Left forelimb (tissue), 1 donor: ENCODE results near the gene MRPL33.

ENCODE experiments used
- DNase-seq: peaks from one replicate; pipeline ENCODE4 v3.0.0-alpha.2; 2018; ENCODE audit warnings: low spot score

Gene MRPL33

DNA sequence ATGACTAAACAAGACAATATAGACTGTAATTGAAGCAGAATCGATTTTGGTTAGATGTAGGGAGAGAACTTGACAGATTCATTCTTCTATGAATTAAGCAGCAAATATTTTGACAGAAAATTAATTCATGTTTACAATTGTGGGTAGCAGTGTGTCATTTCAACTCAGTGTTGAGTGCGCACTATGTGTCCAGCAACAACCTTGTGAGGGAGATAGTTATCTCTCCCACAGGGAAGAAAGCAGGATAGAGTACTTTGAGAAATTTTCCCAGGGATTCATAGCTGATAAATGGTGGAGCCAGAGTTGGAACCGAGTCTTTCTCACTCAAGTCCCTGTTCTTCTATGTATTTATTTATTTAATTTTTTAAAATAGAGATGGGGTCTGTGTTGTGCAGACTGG is 5.2 kb downstream of the MRPL33 start:
- DNase-seq = no peak

DNA sequence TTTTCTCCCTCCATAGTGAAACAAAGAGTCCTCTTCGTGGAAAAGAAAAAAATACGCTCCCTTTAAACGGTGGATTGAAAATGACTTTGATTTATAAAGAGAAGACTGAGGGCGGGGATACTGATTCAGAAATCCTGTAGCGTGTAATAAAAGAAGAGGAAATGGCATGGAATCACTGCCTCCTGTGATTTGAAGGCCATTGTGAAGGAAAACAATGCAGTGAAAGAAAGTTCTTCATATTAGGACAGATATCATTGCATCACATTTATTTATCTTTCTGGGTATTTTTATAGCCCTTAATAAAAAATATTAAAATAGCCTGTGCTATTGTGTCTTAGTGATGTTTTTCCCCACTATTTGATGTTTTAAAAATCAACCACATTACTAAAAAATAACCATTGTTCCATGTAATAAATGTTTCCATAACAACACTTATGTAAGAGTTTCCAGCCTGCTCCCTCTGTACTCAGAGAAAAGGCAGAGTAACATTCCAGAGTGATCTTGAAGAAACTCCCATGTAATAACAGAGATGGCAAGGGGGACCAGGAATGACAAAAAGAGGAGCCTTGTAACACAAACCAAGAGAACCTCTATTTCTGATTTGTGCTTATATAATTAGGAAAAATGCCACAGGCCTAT is 8.0 kb downstream of the MRPL33 start:
- DNase-seq = no peak

DNA sequence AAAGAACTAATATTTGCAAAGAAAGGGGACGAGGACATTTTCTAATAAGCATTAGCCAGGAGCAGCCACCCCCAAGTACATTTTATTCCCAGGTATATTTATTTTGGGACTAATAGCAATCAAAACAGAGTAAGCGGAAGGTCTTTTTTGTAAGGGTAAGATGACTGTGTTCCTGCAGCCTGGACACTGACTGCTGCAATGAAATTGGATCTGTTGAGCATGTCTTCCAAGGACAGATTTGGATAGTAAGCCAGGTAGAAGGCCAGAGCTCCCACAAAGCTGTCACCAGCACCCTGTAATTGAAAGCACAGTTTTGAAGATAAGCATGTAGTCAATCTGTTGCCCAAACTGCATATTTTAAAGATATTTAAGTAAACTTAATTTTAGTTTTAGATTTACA is 10.0 kb downstream of the MRPL33 start:
- no peak for DNase-seq

DNA sequence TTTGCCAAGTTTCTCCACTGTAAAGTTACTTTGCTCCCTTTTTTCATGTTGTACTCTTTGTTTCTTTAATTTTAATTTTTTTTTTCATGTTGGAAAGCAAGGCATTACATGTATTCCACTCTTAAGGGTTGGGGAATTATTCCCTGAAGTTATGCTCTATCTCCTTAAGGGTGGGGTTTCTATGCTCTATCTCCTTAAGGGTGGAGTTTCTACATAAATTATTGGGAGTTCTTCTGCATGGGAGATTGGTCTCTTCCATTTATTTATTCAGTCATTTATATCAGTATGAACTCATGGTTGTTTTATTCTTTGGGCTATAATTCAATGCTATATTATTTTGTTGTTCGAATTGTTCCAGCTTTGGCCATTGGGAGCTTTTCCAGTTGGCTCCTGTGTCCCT is 11.2 kb downstream of the MRPL33 start:
- DNase-seq = no peak

GRCh38 chr2:27790796-27791195 is 19.3 kb downstream of the MRPL33 start:
- no peak for DNase-seq

DNA sequence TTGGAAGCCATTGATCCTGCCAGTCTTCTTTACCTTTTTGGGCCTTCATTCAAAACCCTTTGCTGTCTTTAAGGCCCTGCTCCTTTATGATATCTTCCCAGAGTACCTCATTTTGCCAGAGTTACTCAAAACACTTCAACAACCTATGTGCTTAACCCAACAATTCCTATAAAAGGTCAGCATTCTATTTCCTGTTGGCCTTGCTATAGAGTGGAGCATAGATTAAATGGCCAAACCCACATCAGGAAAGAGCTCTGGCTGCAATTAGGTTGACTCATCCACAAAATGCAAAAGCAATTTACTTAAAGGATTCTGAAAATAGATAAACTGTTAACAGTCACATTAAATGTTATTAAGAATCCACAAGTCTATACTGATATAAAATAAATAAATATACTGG is 21.2 kb downstream of the MRPL33 start:
- DNase-seq = no peak

- no peak for DNase-seq
These were observed 23.7 kb downstream of the MRPL33 start for GRCh38 chr2:27795093-27795834.

DNA sequence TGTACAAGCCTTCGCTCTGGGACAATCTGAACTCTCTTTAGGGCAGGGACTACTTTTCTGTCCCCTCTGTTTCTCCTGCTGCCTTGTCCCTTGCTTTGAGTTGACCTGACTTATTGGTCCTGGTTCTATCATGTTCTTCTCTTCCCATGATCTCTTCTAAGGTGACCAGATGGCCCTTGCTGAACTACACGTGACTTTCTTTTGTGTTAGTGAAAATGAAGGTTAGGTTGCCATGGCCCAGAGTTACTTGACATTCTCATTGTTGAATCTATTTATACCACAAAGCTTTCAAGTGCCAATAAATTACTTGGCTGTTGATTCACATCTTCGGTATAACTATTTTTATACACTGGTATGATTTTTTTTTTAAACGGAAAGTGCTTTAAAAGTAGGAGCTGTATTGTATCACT is 24.4 kb downstream of the MRPL33 start:
- no peak for DNase-seq

DNA sequence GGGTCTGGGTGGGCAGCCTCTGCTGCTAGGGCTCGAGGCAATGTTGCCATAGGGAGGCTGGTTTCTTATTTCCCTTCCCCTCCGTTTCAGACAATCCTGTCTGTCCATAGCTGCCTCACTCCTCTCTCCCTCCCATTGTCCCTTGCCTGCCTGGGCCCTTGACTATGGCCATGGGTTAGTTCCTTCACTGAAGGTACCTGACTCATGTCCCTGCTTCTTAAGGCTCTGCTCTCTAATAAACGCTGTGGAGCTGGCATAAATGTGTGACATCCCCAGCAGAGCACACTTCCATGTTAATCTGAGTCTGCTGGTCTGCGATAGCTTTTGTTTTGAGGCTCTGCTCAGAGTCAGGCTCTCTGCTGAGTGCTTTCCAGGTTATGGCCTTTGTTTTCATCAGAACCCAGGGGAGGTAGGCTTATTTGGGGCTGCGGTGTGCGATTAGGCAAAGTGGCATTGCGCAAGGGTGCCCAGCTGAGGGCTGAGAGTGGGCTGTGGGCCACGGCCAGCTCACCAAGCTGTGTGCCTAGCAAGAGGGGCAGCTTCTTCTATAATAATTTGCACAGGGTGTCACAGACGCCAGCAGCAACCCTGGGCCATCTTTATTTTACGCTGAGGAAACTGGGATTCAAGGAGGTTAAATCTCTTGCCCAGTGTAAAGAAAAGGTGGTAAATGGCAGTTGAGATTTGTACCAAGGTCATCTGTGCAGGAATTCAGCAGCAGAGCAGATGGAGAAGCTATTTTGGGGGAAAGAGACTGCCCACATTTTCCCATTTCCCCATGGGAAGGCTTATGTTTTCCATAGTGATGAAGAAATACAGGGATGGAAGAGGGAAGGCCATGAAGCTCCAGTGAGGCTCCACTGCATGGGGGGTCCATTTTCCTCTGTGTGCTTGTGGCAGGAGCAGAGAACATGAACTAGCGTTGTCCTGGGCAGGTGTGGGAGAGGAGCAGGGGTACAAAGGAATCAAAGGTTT is 25.6 kb downstream of the MRPL33 start:
- no peak for DNase-seq

DNA sequence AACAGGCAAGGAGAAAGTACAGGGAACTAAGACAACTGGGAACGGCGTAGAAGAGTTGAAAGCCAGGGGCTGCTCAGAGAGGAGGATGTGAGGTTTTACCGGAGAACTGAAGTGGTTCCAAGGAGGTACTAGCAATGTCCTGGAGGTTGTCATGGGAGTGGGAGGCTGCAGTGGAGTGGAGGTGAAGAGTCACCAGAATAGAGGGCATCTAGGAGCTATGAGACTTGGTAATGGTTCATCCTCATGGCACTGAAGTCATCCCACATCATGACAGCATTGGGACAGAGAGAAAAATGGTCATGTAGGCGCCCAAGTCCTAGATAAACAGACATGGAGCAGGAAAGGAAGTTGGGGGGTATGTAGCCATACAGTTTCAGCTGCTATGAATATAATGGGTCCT is 26.3 kb downstream of the MRPL33 start:
- DNase-seq = no peak

- no peak for DNase-seq
These were observed 27.0 kb downstream of the MRPL33 start for GRCh38 chr2:27798486-27798885.

DNA sequence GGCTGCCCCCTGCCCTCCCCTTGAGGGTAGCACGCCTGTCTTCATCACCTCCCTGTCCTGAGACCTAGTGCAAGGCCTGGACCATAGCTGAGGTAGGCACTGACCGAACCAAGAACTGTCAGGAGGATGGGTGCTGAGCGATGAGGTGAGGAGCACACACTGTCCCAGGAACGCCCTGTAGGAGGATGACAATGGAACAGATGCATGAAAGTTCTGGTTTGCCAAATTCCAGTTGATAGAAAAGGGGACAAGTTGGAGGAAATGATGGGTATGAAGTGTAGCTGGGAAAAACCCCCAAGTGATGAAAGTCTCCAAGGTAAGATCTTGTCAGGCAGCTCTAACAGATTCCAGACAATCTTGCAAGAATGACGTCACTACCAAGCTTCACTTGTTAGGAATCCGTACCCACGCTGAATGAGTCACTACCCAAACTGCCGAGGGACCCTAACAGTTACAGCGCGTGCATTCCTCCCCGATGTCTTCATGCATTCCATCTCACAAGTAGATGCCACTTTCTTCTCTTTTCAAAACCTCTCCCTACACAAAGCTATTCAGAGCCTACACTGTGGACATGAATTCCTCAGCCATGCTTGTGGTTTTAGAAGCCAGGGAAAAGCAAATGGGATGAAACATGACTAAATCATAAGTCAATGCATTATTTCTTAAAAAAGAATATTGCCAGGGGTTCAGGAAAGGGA is 27.6 kb downstream of the MRPL33 start:
- no peak for DNase-seq

GRCh38 chr2:27799646-27800010 is 28.1 kb downstream of the MRPL33 start:
- DNase-seq = no peak

DNA sequence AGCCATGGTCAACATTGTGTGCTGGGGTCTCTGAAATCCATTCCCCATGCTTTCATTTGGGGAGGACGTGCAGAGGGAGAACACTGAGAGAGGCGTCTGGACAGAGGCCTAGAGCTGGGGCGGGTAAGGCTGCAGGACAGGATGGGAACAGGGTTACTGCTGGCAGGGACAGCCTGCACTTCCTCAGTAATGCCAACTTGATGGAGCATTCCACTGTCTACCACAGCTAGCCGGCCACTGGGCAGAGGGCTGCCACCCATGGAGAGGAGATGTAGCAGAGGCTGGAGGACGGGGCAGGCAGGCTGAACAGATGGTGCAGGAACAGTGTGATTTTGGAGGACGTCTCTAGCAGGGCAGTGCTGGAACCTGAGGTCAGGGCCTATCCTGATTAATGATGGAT is 29.3 kb downstream of the MRPL33 start:
- no peak for DNase-seq

DNA sequence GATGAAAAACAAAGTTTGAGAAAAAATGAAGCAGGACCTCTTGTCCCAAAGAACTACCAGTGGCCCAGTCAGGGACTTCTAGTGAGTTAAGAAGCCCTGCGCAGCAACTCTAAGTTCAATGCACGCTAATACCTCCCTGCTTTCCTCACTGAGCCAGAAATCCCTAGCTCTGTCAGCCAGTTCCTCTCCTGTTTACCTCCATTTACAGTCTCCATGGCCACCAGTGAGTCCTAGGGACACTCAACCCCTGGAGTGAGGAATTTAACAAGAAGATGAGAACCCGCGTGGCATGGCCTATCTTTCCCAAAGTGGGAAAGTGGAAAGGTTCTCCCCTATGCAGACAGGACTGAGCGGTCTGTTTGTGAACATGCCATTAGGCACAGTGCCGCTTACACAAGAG is 31.0 kb downstream of the MRPL33 start:
- DNase-seq = no peak

DNA sequence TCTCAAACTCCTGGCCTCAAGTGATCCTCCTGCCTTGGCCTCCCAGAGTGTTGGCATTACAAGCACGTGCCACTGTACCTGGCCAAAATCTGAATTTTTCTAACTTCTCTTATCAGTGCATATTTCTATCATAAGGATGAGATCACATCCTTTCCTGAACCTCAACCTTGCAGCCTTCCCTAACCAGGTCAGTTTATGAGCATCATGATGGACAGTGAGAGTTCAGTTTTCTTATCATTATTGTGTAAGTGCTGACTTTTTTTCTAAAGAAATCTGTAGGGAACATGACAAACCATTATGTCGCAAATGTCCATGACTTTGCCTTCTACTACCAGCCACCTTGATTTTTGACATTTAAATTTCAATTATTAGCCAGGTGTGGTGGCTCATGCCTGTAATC is 31.5 kb downstream of the MRPL33 start:
- no peak for DNase-seq

DNA sequence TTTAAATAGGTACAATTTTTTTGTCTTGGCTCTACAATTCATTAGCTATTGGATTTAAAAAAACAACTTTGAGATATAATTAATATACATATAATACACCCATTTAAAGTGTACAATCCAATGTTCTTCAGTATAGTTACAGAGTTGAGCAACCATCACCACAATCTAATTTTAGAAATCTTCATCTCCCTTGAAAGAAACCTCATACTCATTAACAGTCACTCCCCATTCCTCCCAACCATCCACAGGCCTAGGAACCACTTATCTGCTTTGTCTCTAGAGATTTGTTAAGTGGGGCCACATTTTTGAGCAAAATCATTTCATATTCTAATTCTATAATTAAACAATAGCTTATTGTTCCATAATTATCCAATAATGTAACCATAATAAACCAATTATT is 32.6 kb downstream of the MRPL33 start:
- DNase-seq = no peak

- DNase-seq = no peak
These were observed 33.7 kb downstream of the MRPL33 start for GRCh38 chr2:27805180-27805579.

DNA sequence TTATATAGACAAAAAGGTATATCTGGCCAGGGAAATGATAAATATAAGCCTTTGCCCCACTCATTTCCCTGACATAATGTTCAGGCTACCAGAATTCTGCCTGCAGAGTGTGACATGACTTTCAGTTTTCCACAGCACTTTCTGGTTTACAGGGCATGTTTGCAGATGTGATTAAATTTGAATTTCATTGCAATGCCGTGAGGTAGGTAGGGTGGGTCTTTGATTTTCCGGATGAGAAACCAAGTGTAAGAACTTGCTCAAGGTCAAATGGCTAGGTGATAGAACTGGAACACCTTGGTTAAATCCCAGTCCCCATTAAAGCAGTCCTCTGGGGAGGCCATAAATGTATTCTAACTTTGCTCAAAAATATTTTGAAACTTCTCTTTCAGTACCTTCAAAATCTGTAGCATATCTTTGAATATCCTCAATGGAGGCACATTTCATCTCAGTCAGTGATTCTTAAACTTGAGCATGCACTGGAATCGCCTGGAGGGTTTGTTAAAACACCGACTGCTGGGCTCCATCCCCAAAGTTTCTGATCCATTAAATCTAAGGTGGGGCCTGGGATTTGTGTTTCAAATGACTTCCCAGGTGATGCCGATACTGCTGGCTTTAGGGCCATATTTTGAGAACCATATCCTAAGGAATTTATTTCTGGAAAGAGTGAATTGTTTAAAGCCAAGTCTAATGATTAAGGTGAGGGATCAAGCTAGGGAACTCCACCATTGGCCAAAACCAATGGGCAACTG is 35.0 kb downstream of the MRPL33 start:
- no peak for DNase-seq

- no peak for DNase-seq
These were observed 36.0 kb downstream of the MRPL33 start for GRCh38 chr2:27807476-27807875.

DNA sequence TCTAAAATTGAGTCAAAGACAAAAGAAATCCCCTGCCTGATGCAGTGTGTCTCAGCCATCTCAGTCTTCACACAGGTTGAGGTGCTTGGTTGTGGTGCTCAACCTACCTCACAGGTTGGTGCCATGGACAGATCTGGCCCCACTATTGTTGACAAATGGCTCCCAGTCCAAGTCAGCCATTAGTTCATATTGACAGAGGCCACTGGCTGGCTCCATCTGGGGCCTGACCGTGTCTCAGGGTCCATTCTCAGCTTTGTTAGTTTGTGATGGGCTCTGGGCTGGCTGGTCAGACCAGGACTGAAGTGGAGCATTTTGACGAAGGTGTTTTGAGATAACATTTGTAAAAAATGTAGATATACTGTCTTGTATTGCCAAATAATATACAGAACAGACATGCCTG is 36.9 kb downstream of the MRPL33 start:
- DNase-seq = no peak

DNA sequence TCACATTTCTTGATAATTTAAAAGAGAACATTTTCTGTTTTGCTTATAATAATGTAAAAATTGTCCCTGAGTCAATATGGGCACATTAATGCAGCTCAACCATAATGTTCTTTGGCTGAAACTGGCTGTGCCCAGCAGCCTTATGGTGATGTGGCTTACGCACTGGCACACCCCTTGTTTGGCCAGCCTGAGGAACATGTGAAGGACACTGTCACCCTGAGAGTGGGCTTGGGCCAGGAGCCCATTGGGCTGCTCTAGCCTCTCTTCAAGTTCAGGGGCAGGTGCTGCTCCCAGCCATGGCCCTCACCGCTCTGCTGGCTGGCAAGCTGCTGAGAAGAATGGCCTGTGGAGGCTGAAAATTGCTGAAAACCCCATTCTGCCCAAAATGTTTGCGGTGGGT is 37.5 kb downstream of the MRPL33 start:
- no peak for DNase-seq
